A549 (cell line): Measurements from ENCODE around the gene WNT7B. TPM values are rescaled to one million over a fixed set of nuclear protein-coding genes. Genes with fewer than 3 reads are reported as not detected.

Source experiments
- ATAC-seq, 2 experiments: fragments of 200-7000 bp in 1 of 2; fragments of >200 bp in 1 of 2; cut with Nextera tagmentation in 1 of 2; cut with Tn5 transposase in 1 of 2; 3 replicates each; pipeline versions ENCODE4 v1.8.0 to v1.9.1; 2018 to 2020; ENCODE audit warnings: mild to moderate bottlenecking in 1 of 2, moderate library complexity in 1 of 2
- CTCF ChIA-PET: fragments of 300-600 bp; sonication (Branson Sonifier 250); formaldehyde crosslinking; extraction: SDS; loops from one replicate; lab custom pipeline; 2021; ENCODE audit warnings: antibody characterized with exemption, inconsistent platforms; lab: Yijun Ruan, JAX
- POLR2A ChIA-PET: fragments of 350-600 bp; formaldehyde crosslinking; extraction: SDS; loops from one replicate; lab custom pipeline; 2021; ENCODE audit warnings: antibody characterized with exemption, inconsistent platforms; lab: Yijun Ruan, JAX
- DNase-seq, 2 experiments: peaks; one replicate each; pipeline versions ENCODE4 v3.0.0 to v3.0.0-alpha.2; 2011 to 2016; ENCODE audit warnings: low read depth in 1 of 2, low spot score in 1 of 2
- FAIRE-seq: peaks from 2 replicates; lab custom pipeline; 2011; peaks lifted over from hg19 to GRCh38; lab: Jason Lieb, UNC
- H3K27ac ChIP-seq, 2 experiments: fragments of >200 bp; sonication (Bioruptor Twin); formaldehyde crosslinking; 3 replicates each; pipeline ENCODE4 v1.5.1; 2016 to 2017
- H3K4me1 ChIP-seq: fragments of >200 bp; sonication (Bioruptor Twin); formaldehyde crosslinking; 3 replicates; pipeline ENCODE4 v1.6.1; 2016
- H3K4me2 ChIP-seq: fragments of >200 bp; sonication (Bioruptor Twin); formaldehyde crosslinking; 3 replicates; pipeline ENCODE4 v1.6.1; 2016
- H3K4me3 ChIP-seq: fragments of >200 bp; sonication (Bioruptor Twin); formaldehyde crosslinking; 3 replicates; pipeline ENCODE4 v1.5.1; 2016
- H3K9me3 ChIP-seq: fragments of >200 bp; sonication (Bioruptor Twin); formaldehyde crosslinking; 3 replicates; pipeline ENCODE4 v1.6.1; 2016
- BHLHE40 ChIP-seq: IDR thresholded peaks from 2 replicates; pipeline ENCODE4 v1.6.1; 2012; ENCODE audit warnings: low read depth, low read length, inconsistent platforms
- CBX2 ChIP-seq: fragments of 200-600 bp; sonication (generic); IDR thresholded peaks from 2 replicates; pipeline ENCODE4 v1.6.1; 2016; ENCODE audit warnings: low read depth, mild to moderate bottlenecking, borderline replicate concordance
- CHD2 ChIP-seq: fragments of 150-350 bp; IDR thresholded peaks from 2 replicates; pipeline ENCODE4 v1.6.1; 2014; ENCODE audit warnings: low read length; ENCODE audit not compliant: partially characterized antibody
- CTCF ChIP-seq: fragments of >200 bp; sonication (Bioruptor Twin); formaldehyde crosslinking; IDR thresholded peaks from 3 replicates; pipeline ENCODE4 v1.5.1; 2016
- E2F6 ChIP-seq: IDR thresholded peaks from 2 replicates; pipeline ENCODE4 v1.6.1; 2012; ENCODE audit warnings: low read depth, borderline replicate concordance
- EHF ChIP-seq: fragments of 250-450 bp; sonication (Bioruptor Pico); IDR thresholded peaks from 2 replicates; pipeline ENCODE4 v1.5.0; 2020; ENCODE audit warnings: mild to moderate bottlenecking
- EHMT2 ChIP-seq: fragments of 200-600 bp; sonication (generic); IDR thresholded peaks from 2 replicates; pipeline ENCODE4 v1.6.1; 2016; ENCODE audit warnings: antibody characterized with exemption, low read depth, mild to moderate bottlenecking, moderate library complexity
- EP300 ChIP-seq, 2 experiments: fragments of >200 bp; sonication (Bioruptor Twin); formaldehyde crosslinking; IDR thresholded peaks; 2 replicates in 1 of 2; 3 replicates in 1 of 2; pipeline ENCODE4 v1.6.1; 2016 to 2017
- ESRRA ChIP-seq: fragments of 150-350 bp; IDR thresholded peaks from 2 replicates; pipeline ENCODE4 v1.6.1; 2014; ENCODE audit warnings: mild to moderate bottlenecking, low read length, borderline replicate concordance
- FOSB ChIP-seq: fragments of 250-450 bp; sonication (Bioruptor Pico); IDR thresholded peaks from 2 replicates; pipeline ENCODE4 v1.5.0; 2020; ENCODE audit warnings: mild to moderate bottlenecking, moderate library complexity
- FOXS1 ChIP-seq: fragments of 250-450 bp; sonication (Bioruptor Pico); IDR thresholded peaks from 2 replicates; pipeline ENCODE4 v1.5.0; 2020; ENCODE audit warnings: mild to moderate bottlenecking, moderate library complexity
- GATA3 ChIP-seq: IDR thresholded peaks from 2 replicates; pipeline ENCODE4 v1.6.1; 2012; ENCODE audit warnings: borderline replicate concordance
- HDAC2 ChIP-seq: fragments of 200-600 bp; sonication (generic); IDR thresholded peaks from 2 replicates; pipeline ENCODE4 v1.6.1; 2016
- HES2 ChIP-seq: fragments of >200 bp; sonication (Bioruptor Twin); formaldehyde crosslinking; IDR thresholded peaks from 2 replicates; pipeline ENCODE4 v1.6.1; 2016
- HOXA7 ChIP-seq: fragments of 250-450 bp; sonication (Bioruptor Pico); IDR thresholded peaks from 2 replicates; pipeline ENCODE4 v1.5.0; 2020; ENCODE audit warnings: mild to moderate bottlenecking, moderate library complexity
- JUN ChIP-seq, 2 experiments: fragments of >200 bp; sonication (Bioruptor Twin); formaldehyde crosslinking; IDR thresholded peaks; 2 replicates in 1 of 2; 3 replicates in 1 of 2; pipeline ENCODE4 v1.6.1; 2016 to 2017
- JUNB ChIP-seq: fragments of >200 bp; sonication (Bioruptor Twin); formaldehyde crosslinking; IDR thresholded peaks from 2 replicates; pipeline ENCODE4 v1.6.1; 2016
- NPAS2 ChIP-seq: fragments of 250-450 bp; sonication (Bioruptor Pico); IDR thresholded peaks from 2 replicates; pipeline ENCODE4 v1.8.0; 2022; ENCODE audit warnings: mild to moderate bottlenecking, moderate library complexity, borderline replicate concordance
- PBX3 ChIP-seq: IDR thresholded peaks from 2 replicates; pipeline ENCODE4 v1.6.1; 2012
- PHF8 ChIP-seq: fragments of 200-600 bp; sonication (generic); IDR thresholded peaks from 2 replicates; pipeline ENCODE4 v1.6.1; 2016; ENCODE audit warnings: low read depth, mild to moderate bottlenecking, antibody characterized with exemption, moderate library complexity, borderline replicate concordance
- RFX5 ChIP-seq: fragments of 450-650 bp; IDR thresholded peaks from 2 replicates; pipeline ENCODE4 v1.7.1; 2014; ENCODE audit warnings: antibody characterized with exemption, mild to moderate bottlenecking, moderate library complexity
- ZC3H11A ChIP-seq: fragments of 450-650 bp; IDR thresholded peaks from 2 replicates; pipeline ENCODE4 v1.6.1; 2014; ENCODE audit warnings: antibody characterized with exemption, mild to moderate bottlenecking
- ZFP36 ChIP-seq: fragments of 450-650 bp; IDR thresholded peaks from 2 replicates; pipeline ENCODE4 v1.6.1; 2014; ENCODE audit warnings: borderline replicate concordance; ENCODE audit not compliant: partially characterized antibody
- ZNF302 ChIP-seq: fragments of 250-450 bp; sonication (Bioruptor Pico); IDR thresholded peaks from 2 replicates; pipeline ENCODE4 v1.9.0; 2021; ENCODE audit warnings: inconsistent platforms, mild to moderate bottlenecking, moderate library complexity
- WGBS: methylation state at CpG from one replicate; pipeline ENCODE4 v1.1.6; 2017; ENCODE audit errors: missing lambda C conversion rate; 5-methylcytosine and 5-hydroxymethylcytosine counted together
- polyA plus RNA-seq, 4 experiments: library from polyadenylated mRNA; depleted of rRNA in 3 of 4; stranded (reverse); fragments of >200 nt; fragmentation: RNase III in 1 of 4; extraction: RNeasy Plus Mini Kit Qiagen cat#74134 plus additional on column Dnase treatment in 1 of 4; gene quantifications; 2 replicates in 3 of 4; 3 replicates in 1 of 4; pipeline ENCODE4 v1.2.3, GENCODE V29; 2011 to 2017
- TF ChIP-seq, protein P1 (sequence below): IDR thresholded peaks from 2 replicates; pipeline ENCODE4 v1.6.1; 2012
- TF ChIP-seq, protein P2 (sequence below): fragments of >200 bp; sonication (Bioruptor Twin); formaldehyde crosslinking; IDR thresholded peaks from 3 replicates; pipeline ENCODE4 v1.6.1; 2016
- TF ChIP-seq, protein P3 (sequence below): fragments of 150-350 bp; IDR thresholded peaks from 2 replicates; pipeline ENCODE4 v1.6.1; 2014; ENCODE audit warnings: low read depth, mild to moderate bottlenecking, low read length
- TF ChIP-seq, protein P4 (sequence below): fragments of 450-650 bp; IDR thresholded peaks from 2 replicates; pipeline ENCODE4 v1.6.1; 2014; ENCODE audit warnings: antibody characterized with exemption

The WNT7B gene
- polyA plus RNA-seq, 2 of the 4 experiments (the other 2 are of a cell fraction), result 16.9 to 80.8 TPM

DNA sequence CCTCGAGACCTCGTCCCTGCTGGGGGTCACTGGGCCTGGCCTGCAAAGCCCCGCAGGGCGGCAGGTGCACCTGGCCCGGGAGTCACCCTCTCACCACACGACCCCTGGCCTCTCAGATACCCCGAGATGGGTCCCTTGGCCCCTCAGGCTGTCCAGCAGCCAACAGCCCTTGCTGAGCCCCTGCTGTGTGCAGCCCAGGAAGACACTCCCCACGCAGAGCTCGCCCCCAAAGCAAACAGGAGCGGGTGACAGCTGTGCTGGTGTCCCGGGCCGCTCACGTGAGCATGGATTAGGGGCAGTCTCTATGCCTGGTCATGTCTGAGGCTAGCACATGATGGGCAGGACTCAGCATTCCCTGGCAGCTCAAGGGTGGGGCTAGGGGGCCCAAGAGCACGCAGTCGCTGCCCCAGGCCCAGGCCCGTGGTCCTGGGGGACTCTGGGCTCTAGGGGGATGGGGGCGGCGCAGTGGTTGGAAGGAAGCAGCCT lies 31.3 kb downstream of the WNT7B start:
- peaks cover 68% of the 10 kb centered on the region for H3K4me1 ChIP-seq
- 88% methylated on average over 8 of the region's 18 CpGs for WGBS
- DNase-seq (no peak), ATAC-seq (no peak), FAIRE-seq (no peak)
- CTCF ChIA-PET, result interaction anchor here (1.9 kb wide), 1 partner anchor 13 kb away, joined by 4 read pairs; no protein-coding TSS in a partner anchor
- peak overlapping the region in 1 of 2 experiments; percentile 43; a peak in 1 of 6 replicates for H3K27ac ChIP-seq
- no peak overlapping the region for H3K4me2 ChIP-seq
- POLR2A ChIA-PET, result no interaction called here
- TF ChIP-seq GATA3 (no peak), FOSB (CRISPR knock-in tag) (no peak), JUNB (no peak), CTCF (no peak), RFX5 (no peak), ZC3H11A (no peak), ESRRA (no peak), CBX2 (no peak), JUN (IDR thresholded peaks at IDR 0.05) (no peak), HOXA7 (CRISPR knock-in tag) (no peak), HES2 (no peak), HDAC2 (no peak), E2F6 (no peak), BHLHE40 (no peak), EP300 (IDR thresholded peaks at IDR 0.05) (no peak)
- TF ChIP-seq, protein P1, sequence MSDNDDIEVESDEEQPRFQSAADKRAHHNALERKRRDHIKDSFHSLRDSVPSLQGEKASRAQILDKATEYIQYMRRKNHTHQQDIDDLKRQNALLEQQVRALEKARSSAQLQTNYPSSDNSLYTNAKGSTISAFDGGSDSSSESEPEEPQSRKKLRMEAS, result no peak
- TF ChIP-seq, protein P2, sequence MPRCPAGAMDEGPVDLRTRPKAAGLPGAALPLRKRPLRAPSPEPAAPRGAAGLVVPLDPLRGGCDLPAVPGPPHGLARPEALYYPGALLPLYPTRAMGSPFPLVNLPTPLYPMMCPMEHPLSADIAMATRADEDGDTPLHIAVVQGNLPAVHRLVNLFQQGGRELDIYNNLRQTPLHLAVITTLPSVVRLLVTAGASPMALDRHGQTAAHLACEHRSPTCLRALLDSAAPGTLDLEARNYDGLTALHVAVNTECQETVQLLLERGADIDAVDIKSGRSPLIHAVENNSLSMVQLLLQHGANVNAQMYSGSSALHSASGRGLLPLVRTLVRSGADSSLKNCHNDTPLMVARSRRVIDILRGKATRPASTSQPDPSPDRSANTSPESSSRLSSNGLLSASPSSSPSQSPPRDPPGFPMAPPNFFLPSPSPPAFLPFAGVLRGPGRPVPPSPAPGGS, result no peak
- TF ChIP-seq, protein P3, sequence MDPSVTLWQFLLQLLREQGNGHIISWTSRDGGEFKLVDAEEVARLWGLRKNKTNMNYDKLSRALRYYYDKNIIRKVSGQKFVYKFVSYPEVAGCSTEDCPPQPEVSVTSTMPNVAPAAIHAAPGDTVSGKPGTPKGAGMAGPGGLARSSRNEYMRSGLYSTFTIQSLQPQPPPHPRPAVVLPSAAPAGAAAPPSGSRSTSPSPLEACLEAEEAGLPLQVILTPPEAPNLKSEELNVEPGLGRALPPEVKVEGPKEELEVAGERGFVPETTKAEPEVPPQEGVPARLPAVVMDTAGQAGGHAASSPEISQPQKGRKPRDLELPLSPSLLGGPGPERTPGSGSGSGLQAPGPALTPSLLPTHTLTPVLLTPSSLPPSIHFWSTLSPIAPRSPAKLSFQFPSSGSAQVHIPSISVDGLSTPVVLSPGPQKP, result no peak
- no peak overlapping the region for H3K4me3 ChIP-seq
- H3K9me3 ChIP-seq, result no peaks in the 10 kb centered on the region

- DNase-seq (no peak), ATAC-seq (no peak), FAIRE-seq (no peak)
- CTCF ChIA-PET, result no interaction called here
- no peak for TF ChIP-seq ZFP36
- no peak for TF ChIP-seq EHF (CRISPR knock-in tag)
- TF ChIP-seq EHMT2, result no peak
- no peak for TF ChIP-seq NPAS2 (CRISPR knock-in tag)
- TF ChIP-seq PHF8, result no peak
- TF ChIP-seq JUNB, result no peak
- TF ChIP-seq ZC3H11A, result no peak
- no peak for TF ChIP-seq CHD2
- TF ChIP-seq RFX5, result no peak
- TF ChIP-seq ZNF302, result no peak
- TF ChIP-seq, protein P4, sequence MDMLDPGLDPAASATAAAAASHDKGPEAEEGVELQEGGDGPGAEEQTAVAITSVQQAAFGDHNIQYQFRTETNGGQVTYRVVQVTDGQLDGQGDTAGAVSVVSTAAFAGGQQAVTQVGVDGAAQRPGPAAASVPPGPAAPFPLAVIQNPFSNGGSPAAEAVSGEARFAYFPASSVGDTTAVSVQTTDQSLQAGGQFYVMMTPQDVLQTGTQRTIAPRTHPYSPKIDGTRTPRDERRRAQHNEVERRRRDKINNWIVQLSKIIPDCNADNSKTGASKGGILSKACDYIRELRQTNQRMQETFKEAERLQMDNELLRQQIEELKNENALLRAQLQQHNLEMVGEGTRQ, result no peak
- TF ChIP-seq, protein P3, result no peak
- TF ChIP-seq FOXS1, result no peak
- no peak for TF ChIP-seq PBX3
- POLR2A ChIA-PET, result no interaction called here
- Histone ChIP-seq H3K9me3 (no peaks in the 10 kb centered on the region), H3K27ac (peak overlapping the region in 1 of 2 experiments; percentile 66; a peak in 2 of 6 replicates), H3K4me3 (no peak overlapping the region), H3K4me1 (peaks cover 43% of the 10 kb centered on the region), H3K4me2 (no peak overlapping the region)
- WGBS, result 77% methylated on average over 19 of the region's 32 CpGs
These were observed 34.0 kb downstream of the WNT7B start for GRCh38 chr22:45942787-45943493.
